ENCODE results near the gene COL16A1.

The COL16A1 gene

GRCh38 chr1:31703431-31704270 is at the start of gene COL16A1:
Gene COL16A1, minus strand, starts transcription at chr1:31704017. Its CDS starts 1,824 bp downstream, at chr1:31702193.
- Histone ChIP-seq H3K9me3 (ENCODE audit: control insufficient read depth in 1 of 2, low read length in 2 of 2) (no peaks in the 10 kb centered on the region), H3K4me3 (ENCODE audit: low read depth in 1 of 2, low read length in 2 of 2) (peak within 1 kb of the TSS; percentile 61 to 67), H3K27me3 (ENCODE audit: low read depth, low read length) (peaks cover 3% of the 10 kb centered on the region), H3K36me3 (ENCODE audit: control insufficient read depth in 1 of 2, insufficient read depth in 2 of 2, low read length in 2 of 2) (peaks cover 6 to 9% of the 10 kb centered on the region in 2 donors), H3K4me1 (ENCODE audit: control insufficient read depth in 1 of 2, insufficient read depth in 2 of 2, low read length in 2 of 2) (peaks cover 22 to 62% of the 10 kb centered on the region in 2 donors), H3K27ac (ENCODE audit: low read length) (peak within 1 kb of the TSS; percentile 70)

GRCh38 chr1:31752952-31753475 is 49.2 kb upstream of the COL16A1 start:
- Histone ChIP-seq H3K27ac (ENCODE audit: low read length) (no peak overlapping the region), H3K4me3 (ENCODE audit: low read depth in 1 of 2, low read length in 2 of 2) (no peak overlapping the region), H3K9me3 (ENCODE audit: control insufficient read depth in 1 of 2, low read length in 2 of 2) (no peaks in the 10 kb centered on the region), H3K4me1 (ENCODE audit: control insufficient read depth in 1 of 2, insufficient read depth in 2 of 2, low read length in 2 of 2) (peaks cover 9% of the 10 kb centered on the region in 2 donors), H3K27me3 (ENCODE audit: low read depth, low read length) (no peaks in the 10 kb centered on the region), H3K36me3 (ENCODE audit: control insufficient read depth in 1 of 2, insufficient read depth in 2 of 2, low read length in 2 of 2) (no peaks in the 10 kb centered on the region)

- Histone ChIP-seq H3K27me3 (ENCODE audit: low read depth, low read length) (no peaks in the 10 kb centered on the region), H3K36me3 (ENCODE audit: control insufficient read depth in 1 of 2, insufficient read depth in 2 of 2, low read length in 2 of 2) (no peaks in the 10 kb centered on the region), H3K27ac (ENCODE audit: low read length) (no peak overlapping the region), H3K4me3 (ENCODE audit: low read depth in 1 of 2, low read length in 2 of 2) (no peak overlapping the region), H3K4me1 (ENCODE audit: control insufficient read depth in 1 of 2, insufficient read depth in 2 of 2, low read length in 2 of 2) (peaks cover 9% of the 10 kb centered on the region in 2 donors), H3K9me3 (ENCODE audit: control insufficient read depth in 1 of 2, low read length in 2 of 2) (no peaks in the 10 kb centered on the region)
Measured at GRCh38 chr1:31752258-31752657, 48.4 kb upstream of the COL16A1 start.

- H3K9me3 ChIP-seq (ENCODE audit: control insufficient read depth in 1 of 2, low read length in 2 of 2): no peaks in the 10 kb centered on the region
- no peak overlapping the region for H3K4me3 ChIP-seq (ENCODE audit: low read depth in 1 of 2, low read length in 2 of 2)
- H3K27me3 ChIP-seq (ENCODE audit: low read depth, low read length): no peaks in the 10 kb centered on the region
- H3K36me3 ChIP-seq (ENCODE audit: control insufficient read depth in 1 of 2, insufficient read depth in 2 of 2, low read length in 2 of 2): no peaks in the 10 kb centered on the region
- H3K4me1 ChIP-seq (ENCODE audit: control insufficient read depth in 1 of 2, insufficient read depth in 2 of 2, low read length in 2 of 2): peaks cover 9% of the 10 kb centered on the region in 2 donors
- no peak overlapping the region for H3K27ac ChIP-seq (ENCODE audit: low read length)
Measured at GRCh38 chr1:31751822-31752241, 48.0 kb upstream of the COL16A1 start.

GRCh38 chr1:31750858-31751510 is 47.2 kb upstream of the COL16A1 start:
- Histone ChIP-seq H3K36me3 (ENCODE audit: control insufficient read depth in 1 of 2, insufficient read depth in 2 of 2, low read length in 2 of 2) (no peaks in the 10 kb centered on the region), H3K4me3 (ENCODE audit: low read depth in 1 of 2, low read length in 2 of 2) (no peak overlapping the region), H3K4me1 (ENCODE audit: control insufficient read depth in 1 of 2, insufficient read depth in 2 of 2, low read length in 2 of 2) (peaks cover 9% of the 10 kb centered on the region in 2 donors), H3K9me3 (ENCODE audit: control insufficient read depth in 1 of 2, low read length in 2 of 2) (no peaks in the 10 kb centered on the region), H3K27ac (ENCODE audit: low read length) (no peak overlapping the region), H3K27me3 (ENCODE audit: low read depth, low read length) (no peaks in the 10 kb centered on the region)

- Histone ChIP-seq H3K27me3 (ENCODE audit: low read depth, low read length) (no peaks in the 10 kb centered on the region), H3K4me3 (ENCODE audit: low read depth in 1 of 2, low read length in 2 of 2) (no peak overlapping the region), H3K4me1 (ENCODE audit: control insufficient read depth in 1 of 2, insufficient read depth in 2 of 2, low read length in 2 of 2) (peaks cover 9% of the 10 kb centered on the region in 2 donors), H3K27ac (ENCODE audit: low read length) (no peak overlapping the region), H3K9me3 (ENCODE audit: control insufficient read depth in 1 of 2, low read length in 2 of 2) (no peaks in the 10 kb centered on the region), H3K36me3 (ENCODE audit: control insufficient read depth in 1 of 2, insufficient read depth in 2 of 2, low read length in 2 of 2) (no peaks in the 10 kb centered on the region)
Measured at GRCh38 chr1:31749785-31750735, 46.2 kb upstream of the COL16A1 start.

- H3K4me1 ChIP-seq (ENCODE audit: control insufficient read depth in 1 of 2, insufficient read depth in 2 of 2, low read length in 2 of 2): peaks cover under 1% of the 10 kb centered on the region in 2 donors
Measured at GRCh38 chr1:31748365-31748764, 44.5 kb upstream of the COL16A1 start.

GRCh38 chr1:31747304-31747703 is 43.5 kb upstream of the COL16A1 start:
- Histone ChIP-seq H3K27ac (ENCODE audit: low read length) (no peak overlapping the region), H3K27me3 (ENCODE audit: low read depth, low read length) (no peaks in the 10 kb centered on the region), H3K4me1 (ENCODE audit: control insufficient read depth in 1 of 2, insufficient read depth in 2 of 2, low read length in 2 of 2) (no peaks in the 10 kb centered on the region), H3K36me3 (ENCODE audit: control insufficient read depth in 1 of 2, insufficient read depth in 2 of 2, low read length in 2 of 2) (no peaks in the 10 kb centered on the region), H3K4me3 (ENCODE audit: low read depth in 1 of 2, low read length in 2 of 2) (no peak overlapping the region), H3K9me3 (ENCODE audit: control insufficient read depth in 1 of 2, low read length in 2 of 2) (no peaks in the 10 kb centered on the region)

More at GRCh38 chr1:31748365-31748764, 44.5 kb upstream of the COL16A1 start:
- Histone ChIP-seq H3K4me3 (ENCODE audit: low read depth in 1 of 2, low read length in 2 of 2) (no peak overlapping the region), H3K36me3 (ENCODE audit: control insufficient read depth in 1 of 2, insufficient read depth in 2 of 2, low read length in 2 of 2) (no peaks in the 10 kb centered on the region), H3K27me3 (ENCODE audit: low read depth, low read length) (no peaks in the 10 kb centered on the region), H3K9me3 (ENCODE audit: control insufficient read depth in 1 of 2, low read length in 2 of 2) (no peaks in the 10 kb centered on the region), H3K27ac (ENCODE audit: low read length) (no peak overlapping the region)

GRCh38 chr1:31746687-31747086 is 42.9 kb upstream of the COL16A1 start:
- Histone ChIP-seq H3K36me3 (ENCODE audit: control insufficient read depth in 1 of 2, insufficient read depth in 2 of 2, low read length in 2 of 2) (no peaks in the 10 kb centered on the region), H3K27me3 (ENCODE audit: low read depth, low read length) (no peaks in the 10 kb centered on the region), H3K4me3 (ENCODE audit: low read depth in 1 of 2, low read length in 2 of 2) (no peak overlapping the region), H3K4me1 (ENCODE audit: control insufficient read depth in 1 of 2, insufficient read depth in 2 of 2, low read length in 2 of 2) (no peaks in the 10 kb centered on the region), H3K27ac (ENCODE audit: low read length) (no peak overlapping the region), H3K9me3 (ENCODE audit: control insufficient read depth in 1 of 2, low read length in 2 of 2) (no peaks in the 10 kb centered on the region)

- Histone ChIP-seq H3K9me3 (ENCODE audit: control insufficient read depth in 1 of 2, low read length in 2 of 2) (no peaks in the 10 kb centered on the region), H3K36me3 (ENCODE audit: control insufficient read depth in 1 of 2, insufficient read depth in 2 of 2, low read length in 2 of 2) (no peaks in the 10 kb centered on the region), H3K27ac (ENCODE audit: low read length) (no peak overlapping the region), H3K4me3 (ENCODE audit: low read depth in 1 of 2, low read length in 2 of 2) (no peak overlapping the region), H3K4me1 (ENCODE audit: control insufficient read depth in 1 of 2, insufficient read depth in 2 of 2, low read length in 2 of 2) (no peaks in the 10 kb centered on the region), H3K27me3 (ENCODE audit: low read depth, low read length) (no peaks in the 10 kb centered on the region)
Measured at GRCh38 chr1:31745946-31746670, 42.3 kb upstream of the COL16A1 start.

All from muscle layer of duodenum (tissue), 2 donors.